Measurements from ENCODE around the gene RAB36.

DNA sequence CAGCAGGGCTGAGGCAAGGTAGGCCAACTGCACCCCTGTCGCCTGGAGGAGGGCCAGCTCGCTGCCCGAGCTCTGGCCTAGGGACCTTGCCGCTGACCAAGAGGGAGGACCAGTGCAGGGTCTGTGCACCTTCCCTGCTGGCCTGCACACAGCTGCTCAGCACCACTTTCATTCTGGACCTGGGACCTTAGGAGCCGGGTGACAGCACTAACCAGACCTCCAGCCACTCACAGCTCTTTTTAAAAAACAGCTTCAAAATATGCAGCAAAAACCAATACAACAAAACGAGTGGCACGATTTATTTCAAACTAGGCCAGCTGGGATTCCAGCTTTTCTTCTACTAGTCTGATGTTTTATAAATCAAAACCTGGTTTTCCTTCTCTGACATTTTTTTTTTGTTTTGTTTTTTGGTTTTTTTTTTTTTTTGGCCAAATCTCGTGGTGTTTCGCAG is 21.4 kb upstream of the RAB36 start:
- TF ChIP-seq POLR2A (IDR thresholded peaks at IDR 0.05; ENCODE audit: low read length) (no peak), GATA1 (IDR thresholded peaks at IDR 0.05; ENCODE audit: low read depth, low read length) (no peak)

All from erythroblast (primary cell).